Measurements from ENCODE around the gene HIGD1A. TPM values are rescaled to one million over a fixed set of nuclear protein-coding genes. Genes with fewer than 3 reads are reported as not detected.

The HIGD1A gene
- total RNA-seq, 3 donors from 2014 or later: 174 to 468 (median 368) TPM

DNA sequence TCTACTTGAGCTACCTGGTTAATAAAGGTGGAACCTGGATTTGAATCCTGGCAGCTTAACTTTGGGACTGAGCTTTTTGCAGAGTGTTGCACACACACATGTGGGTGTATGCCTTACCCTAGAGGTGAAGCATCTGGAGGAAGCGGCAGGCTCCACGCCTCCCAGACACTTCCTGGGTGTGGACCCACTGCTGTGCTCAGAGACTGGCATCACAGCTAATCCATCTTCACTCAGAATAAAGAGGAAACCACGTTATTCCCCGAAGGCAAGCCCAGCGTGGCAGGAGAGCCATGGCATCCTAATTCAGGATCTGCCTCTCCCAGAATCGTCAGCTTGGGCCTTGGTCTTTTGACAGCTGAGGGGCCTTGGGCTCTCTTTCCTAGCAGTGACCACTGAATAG, 56.7 kb downstream of the HIGD1A start:
- intact Hi-C loops (cut with DNase I, micrococcal nuclease): loop anchor here in 1 of 2 donors (10.0 kb wide), 1 partner anchor 93 kb away; the partner anchor contains the start of gene ZBTB47
- no peaks in the 10 kb centered on the region for H3K4me1 ChIP-seq (ENCODE audit: low read depth)
- no peaks in the 10 kb centered on the region for H3K36me3 ChIP-seq (ENCODE audit: low read depth)

GRCh38 chr3:42746455-42747450, 57.5 kb downstream of the HIGD1A start:
- TF ChIP-seq, protein P1, sequence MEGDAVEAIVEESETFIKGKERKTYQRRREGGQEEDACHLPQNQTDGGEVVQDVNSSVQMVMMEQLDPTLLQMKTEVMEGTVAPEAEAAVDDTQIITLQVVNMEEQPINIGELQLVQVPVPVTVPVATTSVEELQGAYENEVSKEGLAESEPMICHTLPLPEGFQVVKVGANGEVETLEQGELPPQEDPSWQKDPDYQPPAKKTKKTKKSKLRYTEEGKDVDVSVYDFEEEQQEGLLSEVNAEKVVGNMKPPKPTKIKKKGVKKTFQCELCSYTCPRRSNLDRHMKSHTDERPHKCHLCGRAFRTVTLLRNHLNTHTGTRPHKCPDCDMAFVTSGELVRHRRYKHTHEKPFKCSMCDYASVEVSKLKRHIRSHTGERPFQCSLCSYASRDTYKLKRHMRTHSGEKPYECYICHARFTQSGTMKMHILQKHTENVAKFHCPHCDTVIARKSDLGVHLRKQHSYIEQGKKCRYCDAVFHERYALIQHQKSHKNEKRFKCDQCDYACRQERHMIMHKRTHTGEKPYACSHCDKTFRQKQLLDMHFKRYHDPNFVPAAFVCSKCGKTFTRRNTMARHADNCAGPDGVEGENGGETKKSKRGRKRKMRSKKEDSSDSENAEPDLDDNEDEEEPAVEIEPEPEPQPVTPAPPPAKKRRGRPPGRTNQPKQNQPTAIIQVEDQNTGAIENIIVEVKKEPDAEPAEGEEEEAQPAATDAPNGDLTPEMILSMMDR (IDR thresholded peaks at IDR 0.05): no peak
- Histone ChIP-seq H3K36me3 (ENCODE audit: low read depth) (no peaks in the 10 kb centered on the region), H3K4me1 (ENCODE audit: low read depth) (no peaks in the 10 kb centered on the region), H3K4me3 (no peak overlapping the region), H3K9me3 (no peaks in the 10 kb centered on the region)
- DNase-seq (no peak), ATAC-seq (peak; percentile 21)
- intact Hi-C loops (cut with DNase I, micrococcal nuclease): loop anchor here in 1 of 2 donors (10.0 kb wide), 1 partner anchor 92 kb away; the partner anchor contains the start of gene ZBTB47

More for the DNA sequence above, 56.7 kb downstream of the HIGD1A start:
- DNase-seq (no peak), ATAC-seq (peak; percentile 48)
- no peaks in the 10 kb centered on the region for H3K9me3 ChIP-seq
- TF ChIP-seq, protein P1 (IDR thresholded peaks at IDR 0.05): no peak
- H3K4me3 ChIP-seq: no peak overlapping the region

DNA sequence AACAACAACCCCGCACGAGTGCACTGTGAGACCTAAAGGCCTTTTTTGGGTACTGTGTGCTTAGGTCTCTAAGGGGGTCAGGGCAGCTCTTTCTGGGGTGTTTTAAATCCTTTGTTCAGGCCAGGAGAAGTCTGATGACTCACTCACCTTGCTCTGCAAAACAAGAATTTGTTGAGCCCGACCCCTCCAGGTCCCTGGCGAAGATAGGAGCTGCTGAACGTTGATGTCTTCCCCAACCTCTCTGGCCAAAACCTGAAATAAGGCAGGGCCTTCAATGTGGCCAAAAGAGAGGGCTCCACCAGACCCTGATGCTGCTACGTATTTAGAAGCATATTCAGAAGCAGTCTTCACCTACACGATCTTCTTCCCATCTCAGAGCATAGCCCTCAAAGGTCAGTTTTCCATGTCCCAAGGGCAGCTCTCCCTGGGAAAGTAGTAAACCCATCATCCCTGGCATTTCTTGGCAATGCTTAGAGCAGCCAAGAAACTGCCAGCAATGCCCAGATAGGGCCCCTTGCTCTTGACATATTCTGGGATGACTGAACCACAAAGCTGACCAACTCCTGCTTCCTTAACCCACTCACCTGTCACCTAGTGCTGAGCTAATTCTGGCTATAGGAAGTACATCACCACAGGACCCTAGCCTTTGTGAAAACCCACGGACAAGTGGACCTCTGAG, 58.4 kb downstream of the HIGD1A start:
- ATAC-seq: no peak
- Histone ChIP-seq H3K4me3 (no peak overlapping the region), H3K4me1 (ENCODE audit: low read depth) (no peaks in the 10 kb centered on the region), H3K9me3 (no peaks in the 10 kb centered on the region), H3K36me3 (ENCODE audit: low read depth) (no peaks in the 10 kb centered on the region)
- TF ChIP-seq, protein P1 (IDR thresholded peaks at IDR 0.05): no peak
- DNase-seq: no peak
- intact Hi-C loops (cut with DNase I, micrococcal nuclease): loop anchor here in 1 of 2 donors (10.0 kb wide), 1 partner anchor 91 kb away; the partner anchor contains the start of gene ZBTB47

DNA sequence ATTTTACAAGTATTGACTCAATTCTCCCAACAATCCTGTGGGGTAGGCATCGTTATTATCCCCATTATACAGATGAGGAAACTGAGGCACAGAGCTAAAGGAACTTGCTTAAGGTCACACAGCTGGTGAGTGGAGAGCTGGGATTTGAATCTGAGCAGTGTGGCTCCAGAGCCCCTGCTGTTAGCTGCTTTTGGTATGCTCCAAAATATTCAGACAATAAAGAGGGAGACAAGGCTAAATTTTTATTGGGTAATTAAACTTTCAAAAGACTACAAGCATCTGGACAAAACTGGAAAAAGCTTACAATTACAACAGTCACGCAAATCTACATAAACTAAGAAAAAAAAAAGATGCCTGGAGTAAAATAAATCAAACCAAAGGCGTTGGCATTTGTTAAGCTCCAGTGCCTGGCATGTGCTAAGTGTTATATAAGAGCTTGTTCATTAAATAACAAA, 59.0 kb downstream of the HIGD1A start:
- H3K4me1 ChIP-seq (ENCODE audit: low read depth): no peaks in the 10 kb centered on the region
- no peaks in the 10 kb centered on the region for H3K9me3 ChIP-seq
- TF ChIP-seq, protein P1 (IDR thresholded peaks at IDR 0.05): no peak
- intact Hi-C loops (cut with DNase I, micrococcal nuclease): loop anchor here in 1 of 2 donors (10.0 kb wide), 1 partner anchor 91 kb away; the partner anchor contains the start of gene ZBTB47
- no peak for ATAC-seq
- DNase-seq: no peak
- H3K4me3 ChIP-seq: no peak overlapping the region
- no peaks in the 10 kb centered on the region for H3K36me3 ChIP-seq (ENCODE audit: low read depth)

GRCh38 chr3:42743204-42743995, 60.9 kb downstream of the HIGD1A start:
- ATAC-seq (no peak), DNase-seq (no peak)
- TF ChIP-seq, protein P1 (IDR thresholded peaks at IDR 0.05): no peak
- no peaks in the 10 kb centered on the region for H3K36me3 ChIP-seq (ENCODE audit: low read depth)
- H3K4me1 ChIP-seq (ENCODE audit: low read depth): no peaks in the 10 kb centered on the region
- no peaks in the 10 kb centered on the region for H3K9me3 ChIP-seq
- no peak overlapping the region for H3K4me3 ChIP-seq
- intact Hi-C loops (cut with DNase I, micrococcal nuclease): loop anchor here in 1 of 2 donors (10.0 kb wide), 1 partner anchor 89 kb away; the partner anchor contains the start of gene ZBTB47
